MCF 10A (cell line): ENCODE data around the gene OMA1. TPM values are rescaled to one million over a fixed set of nuclear protein-coding genes. Genes with fewer than 3 reads are reported as not detected.
"Not testable (repeated sequence)": the region's sequence is repeated elsewhere in the genome, so short reads cannot be mapped to it uniquely, and the experiment has no call there.

Experiments
- BruUV-seq: library from RNA; stranded (reverse); fragments of 400-500 nt; replicated peaks from 2 replicates; lab custom pipeline; 2021; lab: Mats Ljungman, UMichigan
- CTCF ChIA-PET: fragments of 300-600 bp; sonication (Branson Sonifier 250); formaldehyde crosslinking; extraction: SDS; loops from one replicate; lab custom pipeline; 2021; ENCODE audit warnings: antibody characterized with exemption, inconsistent platforms; lab: Yijun Ruan, JAX
- POLR2A ChIA-PET: fragments of 300-600, 350-650 bp; sonication (Branson Sonifier 250); formaldehyde crosslinking; extraction: SDS; loops from one replicate; lab custom pipeline; 2020; ENCODE audit warnings: antibody characterized with exemption, inconsistent platforms; lab: Yijun Ruan, JAX
- DNase-seq: peaks from one replicate; pipeline ENCODE4 v3.0.0-alpha.2; 2018; ENCODE audit not compliant: unreplicated experiment
- H3K27ac Mint-ChIP-seq: one replicate; pipeline ENCODE4 v1.8.0; 2022; ENCODE audit warnings: mild to moderate bottlenecking, low read depth, mixed read lengths; ENCODE audit not compliant: unreplicated experiment
- H3K27me3 Mint-ChIP-seq: one replicate; pipeline ENCODE4 v1.8.0; 2022; ENCODE audit warnings: mixed read lengths; ENCODE audit not compliant: insufficient read depth, unreplicated experiment
- H3K36me3 Mint-ChIP-seq: one replicate; pipeline ENCODE4 v1.8.0; 2022; ENCODE audit warnings: mild to moderate bottlenecking, moderate library complexity, mixed read lengths; ENCODE audit not compliant: insufficient read depth, unreplicated experiment
- H3K4me1 Mint-ChIP-seq: one replicate; pipeline ENCODE4 v1.8.0; 2022; ENCODE audit warnings: mixed read lengths; ENCODE audit not compliant: insufficient read depth, unreplicated experiment
- H3K4me3 Mint-ChIP-seq: one replicate; pipeline ENCODE4 v1.8.0; 2022; ENCODE audit warnings: mild to moderate bottlenecking, moderate library complexity, mixed read lengths; ENCODE audit not compliant: unreplicated experiment
- H3K9me3 Mint-ChIP-seq: one replicate; pipeline ENCODE4 v1.8.0; 2022; ENCODE audit warnings: mixed read lengths; ENCODE audit not compliant: unreplicated experiment
- intact Hi-C: fragments of 100-400 bp; cut with micrococcal nuclease; formaldehyde crosslinking; loops from 2 replicates; pipeline ENCODE4 v1.14.1; 2022
- total RNA-seq: library from RNA; stranded (reverse); gene quantifications from 2 replicates; pipeline ENCODE4 v1.2.3, GENCODE V29; 2022
- TF ChIP-seq, protein P1 (sequence below): fragments of 200-600 bp; IDR thresholded peaks from one replicate; pipeline ENCODE4 v1.8.0; 2022; ENCODE audit warnings: antibody characterized with exemption, mild to moderate bottlenecking; ENCODE audit not compliant: unreplicated experiment

The OMA1 gene
- total RNA-seq, 1 experiment from 2014 or later = 15.7 TPM

DNA sequence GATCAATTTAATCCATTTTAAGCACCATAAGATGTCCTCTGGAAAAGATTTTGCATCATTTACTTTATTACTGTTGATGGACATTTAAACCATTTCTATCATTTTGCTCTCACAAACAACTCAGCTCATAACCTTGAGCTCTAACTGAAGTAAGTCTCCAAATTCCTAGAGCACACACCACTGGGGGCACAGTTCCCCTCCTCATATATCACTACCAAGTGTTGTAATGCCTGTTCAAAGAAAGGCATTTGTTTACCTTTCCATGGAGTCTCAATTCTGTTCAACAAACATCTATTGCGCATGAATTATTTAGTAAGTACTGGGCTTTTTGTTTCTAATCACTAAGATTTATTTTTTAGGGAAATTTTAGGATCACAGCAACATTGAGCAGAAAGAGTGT lies 8.9 kb upstream of the OMA1 start:
- intact Hi-C loops = no loop called here
- no peak for DNase-seq
- no TSS peak for BruUV-seq
- Mint-ChIP-seq H3K27me3 (no peaks in the 10 kb centered on the region), H3K4me3 (no peak overlapping the region), H3K36me3 (no peaks in the 10 kb centered on the region), H3K4me1 (no peaks in the 10 kb centered on the region), H3K27ac (no peak overlapping the region), H3K9me3 (no peaks in the 10 kb centered on the region)
- CTCF ChIA-PET = no interaction called here
- TF ChIP-seq, protein P1, sequence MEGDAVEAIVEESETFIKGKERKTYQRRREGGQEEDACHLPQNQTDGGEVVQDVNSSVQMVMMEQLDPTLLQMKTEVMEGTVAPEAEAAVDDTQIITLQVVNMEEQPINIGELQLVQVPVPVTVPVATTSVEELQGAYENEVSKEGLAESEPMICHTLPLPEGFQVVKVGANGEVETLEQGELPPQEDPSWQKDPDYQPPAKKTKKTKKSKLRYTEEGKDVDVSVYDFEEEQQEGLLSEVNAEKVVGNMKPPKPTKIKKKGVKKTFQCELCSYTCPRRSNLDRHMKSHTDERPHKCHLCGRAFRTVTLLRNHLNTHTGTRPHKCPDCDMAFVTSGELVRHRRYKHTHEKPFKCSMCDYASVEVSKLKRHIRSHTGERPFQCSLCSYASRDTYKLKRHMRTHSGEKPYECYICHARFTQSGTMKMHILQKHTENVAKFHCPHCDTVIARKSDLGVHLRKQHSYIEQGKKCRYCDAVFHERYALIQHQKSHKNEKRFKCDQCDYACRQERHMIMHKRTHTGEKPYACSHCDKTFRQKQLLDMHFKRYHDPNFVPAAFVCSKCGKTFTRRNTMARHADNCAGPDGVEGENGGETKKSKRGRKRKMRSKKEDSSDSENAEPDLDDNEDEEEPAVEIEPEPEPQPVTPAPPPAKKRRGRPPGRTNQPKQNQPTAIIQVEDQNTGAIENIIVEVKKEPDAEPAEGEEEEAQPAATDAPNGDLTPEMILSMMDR = no peak
- POLR2A ChIA-PET = interaction anchor here (0.6 to 0.9 kb wide), 2 partner anchors 8 to 18 kb away, joined by 3 read pairs; no protein-coding TSS in a partner anchor

DNA sequence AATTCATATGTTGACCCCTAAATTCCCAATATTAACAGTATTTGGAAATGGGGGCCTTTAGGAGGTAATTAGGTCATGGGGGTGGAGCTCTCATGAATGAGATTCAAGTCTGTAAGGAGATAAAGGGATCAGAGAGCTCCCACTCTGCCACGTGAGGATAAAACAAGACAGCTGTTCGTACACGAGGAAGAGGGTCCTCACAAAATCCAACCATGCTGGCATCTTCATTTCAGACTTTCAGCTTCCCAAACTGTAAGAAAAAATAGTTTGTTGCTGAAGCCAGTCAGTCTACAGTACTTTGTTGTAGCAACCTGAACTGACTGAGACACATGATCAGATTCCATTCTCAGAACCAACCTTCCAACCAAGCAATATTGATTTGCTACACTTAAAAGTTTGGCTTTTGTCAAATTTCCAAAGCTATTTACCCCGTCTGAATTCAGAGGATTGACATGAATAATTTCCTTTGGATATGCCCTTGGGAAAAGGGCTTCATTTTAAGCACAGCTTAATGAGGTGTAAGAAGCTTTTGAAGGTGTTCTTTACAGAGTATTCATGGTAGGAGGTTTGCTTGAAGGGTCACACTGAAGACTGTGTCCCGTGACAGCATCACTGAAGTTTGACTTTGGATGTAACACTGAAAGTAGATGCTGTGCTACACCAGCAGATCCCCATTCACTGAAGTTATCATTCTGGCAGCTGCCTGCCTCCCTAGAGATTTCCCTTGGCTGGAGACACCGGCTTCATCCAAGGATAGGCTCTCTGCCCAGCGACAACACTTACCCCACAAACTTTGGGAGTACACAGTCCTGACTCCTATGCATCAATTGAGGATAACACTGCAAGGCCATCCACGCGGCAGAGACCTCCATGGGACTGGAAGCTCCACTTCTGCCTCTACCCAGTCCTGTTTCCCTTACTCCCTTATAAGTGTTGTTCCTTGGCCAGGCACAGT lies 4.9 kb upstream of the OMA1 start:
- Mint-ChIP-seq H3K9me3 (no peaks in the 10 kb centered on the region), H3K27me3 (no peaks in the 10 kb centered on the region), H3K4me3 (no peak overlapping the region), H3K36me3 (peaks cover 3% of the 10 kb centered on the region), H3K27ac (no peak overlapping the region), H3K4me1 (peaks cover 13% of the 10 kb centered on the region)
- TF ChIP-seq, protein P1 = no peak
- ChIA-PET POLR2A (interaction anchor here (1.2 kb wide), 2 partner anchors 23 to 25 kb away, joined by 3 read pairs; no protein-coding TSS in a partner anchor), CTCF (interaction anchor here (0.7 to 1.4 kb wide), 6 partner anchors 17 to 481 kb away, joined by 3 to 7 read pairs (median 4); no protein-coding TSS in a partner anchor)
- BruUV-seq = no TSS peak
- DNase-seq = no peak
- intact Hi-C loops = no loop called here

DNA sequence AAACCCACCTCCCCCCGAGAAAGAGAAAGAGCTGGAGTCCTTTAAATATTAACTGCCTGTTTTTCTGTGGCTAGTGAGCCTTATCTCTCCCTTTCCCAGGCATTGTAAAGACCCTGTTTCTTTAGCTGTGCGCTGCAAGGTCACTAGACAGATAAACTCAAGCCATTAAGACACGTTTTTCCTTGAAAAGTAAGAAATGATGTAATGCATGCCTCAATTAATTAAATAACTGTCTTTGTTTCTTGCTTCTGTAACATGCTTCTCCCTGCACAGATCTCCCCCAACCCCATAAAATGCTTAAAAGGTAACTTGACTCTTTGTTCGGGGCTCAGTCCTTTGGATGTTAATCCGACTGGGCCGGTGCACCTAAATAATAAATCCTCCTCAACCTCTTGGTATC lies 2.8 kb upstream of the OMA1 start:
- H3K9me3 Mint-ChIP-seq, DNase-seq, H3K36me3 Mint-ChIP-seq, H3K27ac Mint-ChIP-seq, BruUV-seq, intact Hi-C loops, H3K4me3 Mint-ChIP-seq, H3K27me3 Mint-ChIP-seq: not testable (repeated sequence)
- ChIA-PET POLR2A (interaction anchor here (0.7 to 5.5 kb wide), 4 partner anchors 9 to 68 kb away, joined by 3 to 151 read pairs (median 4); partner anchors contain the start of gene TACSTD2), CTCF (interaction anchor here (0.6 to 5.7 kb wide), 8 partner anchors 10 to 103 kb away, joined by 3 to 58 read pairs (median 4); no protein-coding TSS in a partner anchor)
- H3K4me1 Mint-ChIP-seq = peaks cover 20% of the 10 kb centered on the region

DNA sequence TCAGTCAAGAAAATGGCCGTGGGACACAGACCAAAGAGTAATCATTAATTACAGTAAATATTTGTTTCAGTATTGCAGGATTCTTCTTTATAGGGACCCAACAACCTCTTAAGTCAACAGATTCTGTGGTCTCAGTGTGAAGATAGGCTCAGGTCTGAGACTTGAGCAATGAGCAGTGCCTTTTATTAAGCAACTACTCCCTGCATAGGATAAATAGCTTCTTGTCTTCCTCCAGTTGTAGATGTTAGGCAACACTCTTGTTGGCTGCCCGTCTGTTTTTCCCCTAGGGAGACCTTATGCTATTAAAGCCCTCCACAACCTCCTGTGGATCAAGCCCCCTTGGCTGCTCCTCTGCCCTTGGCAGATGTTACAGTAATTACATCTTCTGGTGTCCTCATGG lies 1.8 kb upstream of the OMA1 start:
- no peak overlapping the region for H3K4me3 Mint-ChIP-seq
- DNase-seq = no peak
- intact Hi-C loops = no loop called here
- POLR2A ChIA-PET = interaction anchor here (1.6 to 5.5 kb wide), 3 partner anchors 20 to 71 kb away, joined by 4 to 151 read pairs (median 7); partner anchors contain the start of gene TACSTD2
- peaks cover 20% of the 10 kb centered on the region for H3K4me1 Mint-ChIP-seq
- H3K27me3 Mint-ChIP-seq = no peaks in the 10 kb centered on the region
- no peaks in the 10 kb centered on the region for H3K9me3 Mint-ChIP-seq
- CTCF ChIA-PET = interaction anchor here (1.0 to 5.7 kb wide), 8 partner anchors 12 to 104 kb away, joined by 3 to 58 read pairs (median 6); no protein-coding TSS in a partner anchor
- H3K27ac Mint-ChIP-seq = no peak overlapping the region
- peaks cover 7% of the 10 kb centered on the region for H3K36me3 Mint-ChIP-seq
- TF ChIP-seq, protein P1 = no peak
- no TSS peak for BruUV-seq
